IPS DF 19.7 (cell line): ENCODE measurements around the gene ZDHHC17.

Experiments used
- DNase-seq: peaks from one replicate; pipeline ENCODE4 v3.0.0-alpha.2; 2013; ENCODE audit warnings: low read depth, low spot score

Gene ZDHHC17

GRCh38 chr12:76813972-76814371 is 50.1 kb downstream of the ZDHHC17 start:
- DNase-seq = no peak

GRCh38 chr12:76820888-76821482 is 57.1 kb downstream of the ZDHHC17 start:
- DNase-seq = peak; percentile 30

GRCh38 chr12:76830436-76830835 is 66.5 kb downstream of the ZDHHC17 start:
- no peak for DNase-seq

- DNase-seq = no peak
Observed at GRCh38 chr12:76836633-76837032, 72.7 kb downstream of the ZDHHC17 start.

GRCh38 chr12:76847260-76847659 is 83.3 kb downstream of the ZDHHC17 start:
- no peak for DNase-seq

GRCh38 chr12:76848132-76848531 is 84.2 kb downstream of the ZDHHC17 start:
- DNase-seq = no peak

GRCh38 chr12:76852106-76852505 is 88.2 kb downstream of the ZDHHC17 start:
- DNase-seq = no peak

GRCh38 chr12:76855271-76855670 is 91.4 kb downstream of the ZDHHC17 start:
- no peak for DNase-seq

GRCh38 chr12:76856018-76856644 is 92.2 kb downstream of the ZDHHC17 start:
- no peak for DNase-seq

GRCh38 chr12:76859611-76860010 is 95.7 kb downstream of the ZDHHC17 start:
- no peak for DNase-seq

GRCh38 chr12:76860256-76860655 is 96.3 kb downstream of the ZDHHC17 start:
- no peak for DNase-seq

GRCh38 chr12:76863005-76863670 is 99.2 kb downstream of the ZDHHC17 start:
- no peak for DNase-seq

GRCh38 chr12:76863837-76864236 is 99.9 kb downstream of the ZDHHC17 start:
- DNase-seq = no peak

- no peak for DNase-seq
Observed at GRCh38 chr12:76864791-76865400, 101.0 kb downstream of the ZDHHC17 start.

- DNase-seq = no peak
Observed at GRCh38 chr12:76866151-76866567, 102.2 kb downstream of the ZDHHC17 start.

GRCh38 chr12:76866726-76867125 is 102.8 kb downstream of the ZDHHC17 start:
- DNase-seq = no peak

- no peak for DNase-seq
Observed at GRCh38 chr12:76871082-76871481, 107.2 kb downstream of the ZDHHC17 start.

GRCh38 chr12:76871742-76872141 is 107.8 kb downstream of the ZDHHC17 start:
- no peak for DNase-seq

- peak; percentile 76 for DNase-seq
Observed at GRCh38 chr12:76872415-76872814, 108.5 kb downstream of the ZDHHC17 start.

- no peak for DNase-seq
Observed at GRCh38 chr12:76874027-76874426, 110.1 kb downstream of the ZDHHC17 start.

- DNase-seq = no peak
Observed at GRCh38 chr12:76874491-76875190, 110.7 kb downstream of the ZDHHC17 start.

- DNase-seq = no peak
Observed at GRCh38 chr12:76876696-76877229, 112.8 kb downstream of the ZDHHC17 start.
